ENCODE results near the gene CCND2. TPM values are rescaled to one million over a fixed set of nuclear protein-coding genes. Genes with fewer than 3 reads are reported as not detected.
A peak's percentile ranks its signal among the peaks of the same experiment; 100 is the strongest.

The CCND2 gene
- total RNA-seq, 1 donor from 2014 or later: 57.7 TPM

GRCh38 chr12:4307593-4308333 lies 34.2 kb downstream of the CCND2 start:
- peak; percentile 67 for DNase-seq
- H3K9me3 ChIP-seq: no peaks in the 10 kb centered on the region
- no peaks in the 10 kb centered on the region for H3K27me3 ChIP-seq (ENCODE audit: low read depth)
- H3K27ac ChIP-seq: no peak overlapping the region
- peak; percentile 89 to 90 for ATAC-seq
- TF ChIP-seq CTCF (IDR thresholded peaks at IDR 0.05): peak; percentile 68
- H3K4me1 ChIP-seq: no peaks in the 10 kb centered on the region
- peaks cover 25% of the 10 kb centered on the region for H3K36me3 ChIP-seq
- peak overlapping the region; percentile 17 for H3K4me3 ChIP-seq
- intact Hi-C loops (cut with DNase I): no loop called here

- Histone ChIP-seq H3K4me3 (no peak overlapping the region), H3K9me3 (no peaks in the 10 kb centered on the region), H3K36me3 (peaks cover 21% of the 10 kb centered on the region), H3K27me3 (ENCODE audit: low read depth) (no peaks in the 10 kb centered on the region), H3K4me1 (no peaks in the 10 kb centered on the region), H3K27ac (no peak overlapping the region)
- TF ChIP-seq CTCF (IDR thresholded peaks at IDR 0.05): no peak
- no peak for DNase-seq
- no peak for ATAC-seq
- intact Hi-C loops (cut with DNase I): no loop called here
Measured at GRCh38 chr12:4308334-4308950, 34.9 kb downstream of the CCND2 start.

GRCh38 chr12:4311776-4312175 lies 38.2 kb downstream of the CCND2 start:
- no peak overlapping the region for H3K27ac ChIP-seq
- ATAC-seq: no peak
- intact Hi-C loops (cut with DNase I): no loop called here

GRCh38 chr12:4312251-4312650 lies 38.7 kb downstream of the CCND2 start:
- H3K36me3 ChIP-seq: no peaks in the 10 kb centered on the region
- DNase-seq: no peak
- no peak overlapping the region for H3K4me3 ChIP-seq
- intact Hi-C loops (cut with DNase I): no loop called here
- no peak overlapping the region for H3K27ac ChIP-seq
- no peaks in the 10 kb centered on the region for H3K27me3 ChIP-seq (ENCODE audit: low read depth)
- H3K9me3 ChIP-seq: no peaks in the 10 kb centered on the region
- no peak for TF ChIP-seq CTCF (IDR thresholded peaks at IDR 0.05)
- no peak for ATAC-seq
- H3K4me1 ChIP-seq: no peaks in the 10 kb centered on the region

More at GRCh38 chr12:4311776-4312175, 38.2 kb downstream of the CCND2 start:
- TF ChIP-seq CTCF (IDR thresholded peaks at IDR 0.05): no peak
- DNase-seq: no peak
- no peaks in the 10 kb centered on the region for H3K27me3 ChIP-seq (ENCODE audit: low read depth)
- no peak overlapping the region for H3K4me3 ChIP-seq
- H3K36me3 ChIP-seq: no peaks in the 10 kb centered on the region
- no peaks in the 10 kb centered on the region for H3K9me3 ChIP-seq
- no peaks in the 10 kb centered on the region for H3K4me1 ChIP-seq

GRCh38 chr12:4320497-4320852 lies 46.9 kb downstream of the CCND2 start:
- TF ChIP-seq CTCF (IDR thresholded peaks at IDR 0.05): no peak
- Histone ChIP-seq H3K27me3 (ENCODE audit: low read depth) (no peaks in the 10 kb centered on the region), H3K27ac (peak overlapping the region; percentile 97), H3K9me3 (no peaks in the 10 kb centered on the region), H3K4me3 (peak overlapping the region; percentile 96), H3K36me3 (peaks cover 7% of the 10 kb centered on the region), H3K4me1 (peaks cover 26% of the 10 kb centered on the region)
- intact Hi-C loops (cut with DNase I): no loop called here
- DNase-seq: no peak
- peak; percentile 56 to 60 for ATAC-seq

Data from lower lobe of right lung (tissue), 2 donors.